ENCODE data around the gene MTFMT. TPM values are rescaled to one million over a fixed set of nuclear protein-coding genes. Genes with fewer than 3 reads are reported as not detected.

The MTFMT gene
- total and polyA plus RNA-seq, 2 of the 4 experiments (the other 2 are of a cell fraction), result 8.9 to 21.3 TPM

GRCh38 chr15:65058394-65059368 is 29.2 kb upstream of the MTFMT start:
- Histone ChIP-seq H3K14ac (replicated peaks; ENCODE audit: low read depth, low read length) (no peak overlapping the region), H4K20me1 (ENCODE audit: insufficient read depth, low read length) (no peaks in the 10 kb centered on the region), H4K91ac (ENCODE audit: insufficient read depth, low read depth, low read length) (no peak overlapping the region), H3K36me3 (ENCODE audit: control insufficient read depth, insufficient read depth, low read length) (no peaks in the 10 kb centered on the region), H3K4me3 (ENCODE audit: insufficient read depth, low read depth, low read length) (no peak overlapping the region), H3K79me1 (ENCODE audit: low read depth in 1 of 2, low read length in 2 of 2) (no peaks in the 10 kb centered on the region), H2AK5ac (ENCODE audit: low read depth, low read length) (peak overlapping the region; percentile 12; the same call in 1 of the 2 replicates), H3K27me3 (ENCODE audit: control insufficient read depth, insufficient read depth, low read length) (peaks cover 13% of the 10 kb centered on the region), H2BK15ac (ENCODE audit: low read depth, low read length) (no peak overlapping the region), H3K4me2 (ENCODE audit: low read depth, low read length) (no peak overlapping the region), H3K9ac (ENCODE audit: low read depth, low read length) (no peak overlapping the region), H2AFZ (replicated peaks; ENCODE audit: low read length, poor library complexity) (no peak overlapping the region), H3K4me1 (ENCODE audit: control insufficient read depth, insufficient read depth, low read length) (peaks cover 11% of the 10 kb centered on the region; the same call in 1 of the 2 replicates), H3K18ac (ENCODE audit: low read depth, low read length) (no peak overlapping the region), H2BK120ac (ENCODE audit: low read depth, low read length) (no peak overlapping the region), H3K27ac (ENCODE audit: insufficient read depth, low read length) (no peak overlapping the region), H4K8ac (ENCODE audit: low read depth in 2 of 2, low read length in 2 of 2) (no peak overlapping the region), H3K9me1 (ENCODE audit: insufficient read depth, low read length) (peaks cover 8% of the 10 kb centered on the region; the same call in 1 of the 2 replicates), H3K4ac (ENCODE audit: low read depth, low read length) (no peak overlapping the region), H3K56ac (ENCODE audit: extremely low read depth, insufficient read depth, low read length) (no peak overlapping the region), H2BK5ac (ENCODE audit: low read depth, low read length, poor library complexity, severe bottlenecking) (no peak overlapping the region), H2BK20ac (ENCODE audit: low read depth, low read length) (no peak overlapping the region), H4K5ac (ENCODE audit: low read depth, low read length) (no peak overlapping the region), H2AK9ac (replicated peaks; ENCODE audit: low read depth, low read length, poor library complexity) (no peak overlapping the region), H3K9me3 (ENCODE audit: control insufficient read depth, insufficient read depth, low read length) (peaks cover 5% of the 10 kb centered on the region; the same call in 1 of the 2 replicates), H3K23ac (ENCODE audit: low read depth, low read length) (no peak overlapping the region)
- CTCF ChIA-PET, result no interaction called here
- POLR2A ChIA-PET (ENCODE audit: unreplicated experiment), result no interaction called here
- dilution Hi-C loops (cut with HindIII; ENCODE audit: low sequenced_read_pairs, unreplicated experiment) (no loop called here), intact Hi-C loops (cut with micrococcal nuclease) (no loop called here), in situ Hi-C loops (cut with MboI; ENCODE audit: low sequenced_read_pairs) (no loop called here)
- 100% methylated on average over 2 of the region's 16 CpGs; no CpG with 5 or more reads in 1 of the 2 experiments for WGBS, 2 experiments (ENCODE audit: extremely low coverage in 2 of 2, insufficient read length in 1 of 2)
- ATAC-seq (ENCODE audit: low read depth), result no peak
- DNase-seq, result no peak
- no TSS peak for BruUV-seq (replicated peaks)
- no peak for TF ChIP-seq MAFK (IDR thresholded peaks at IDR 0.05; ENCODE audit: low read depth, low read length)
- TF ChIP-seq CHD1 (IDR thresholded peaks at IDR 0.05; ENCODE audit: low read depth, low read length), result no peak
- TF ChIP-seq RFX5 (IDR thresholded peaks at IDR 0.05; ENCODE audit: low read depth, low read length), result no peak
- no peak for TF ChIP-seq FOS (IDR thresholded peaks at IDR 0.05; ENCODE audit: low read depth, low read length)
- no peak for TF ChIP-seq USF2 (IDR thresholded peaks at IDR 0.05; ENCODE audit: low read depth, low read length)
- TF ChIP-seq MAZ (IDR thresholded peaks at IDR 0.05; ENCODE audit: borderline replicate concordance, low read depth, low read length), result no peak
- TF ChIP-seq BHLHE40 (IDR thresholded peaks at IDR 0.05; ENCODE audit: low read depth, low read length), result no peak
- TF ChIP-seq CEBPB (IDR thresholded peaks at IDR 0.05; ENCODE audit: low read depth, low read length), result no peak
- no peak for TF ChIP-seq RCOR1 (IDR thresholded peaks at IDR 0.05; ENCODE audit: insufficient replicate concordance, low read length)
- TF ChIP-seq CTCF (conservative IDR thresholded peaks at IDR 0.05; ENCODE audit: low read depth, low read length), result no peak
- TF ChIP-seq ELK1 (IDR thresholded peaks at IDR 0.05; ENCODE audit: borderline replicate concordance, low read depth, low read length), result no peak
- no peak for TF ChIP-seq POLR2A (IDR thresholded peaks at IDR 0.05; ENCODE audit: low read depth, low read length)
- TF ChIP-seq SMC3 (IDR thresholded peaks at IDR 0.05; ENCODE audit: low read depth, low read length), result no peak
- no peak for TF ChIP-seq MXI1 (IDR thresholded peaks at IDR 0.05; ENCODE audit: borderline replicate concordance, low read depth, low read length)

Measured in IMR-90 (cell line).